A673 (cell line): ENCODE results near the gene VAV2.

Source experiments
- EZH2 ChIP-seq: fragments of 200-600 bp; sonication (generic); IDR thresholded peaks from 2 replicates; pipeline ENCODE4 v1.6.1; 2017; ENCODE audit warnings: borderline replicate concordance, low read depth, mild to moderate bottlenecking, mixed read lengths, antibody characterized with exemption, low read length; ENCODE audit not compliant: poor library complexity, severe bottlenecking
- TF ChIP-seq, protein P1 (sequence below): fragments of 300-800, 200-600 bp; sonication (generic); conservative IDR thresholded peaks from 2 replicates; pipeline ENCODE4 v1.5.1; 2017; ENCODE audit warnings: low read depth, mild to moderate bottlenecking, antibody characterized with exemption, low read length, moderate library complexity, mixed read lengths

DNA sequence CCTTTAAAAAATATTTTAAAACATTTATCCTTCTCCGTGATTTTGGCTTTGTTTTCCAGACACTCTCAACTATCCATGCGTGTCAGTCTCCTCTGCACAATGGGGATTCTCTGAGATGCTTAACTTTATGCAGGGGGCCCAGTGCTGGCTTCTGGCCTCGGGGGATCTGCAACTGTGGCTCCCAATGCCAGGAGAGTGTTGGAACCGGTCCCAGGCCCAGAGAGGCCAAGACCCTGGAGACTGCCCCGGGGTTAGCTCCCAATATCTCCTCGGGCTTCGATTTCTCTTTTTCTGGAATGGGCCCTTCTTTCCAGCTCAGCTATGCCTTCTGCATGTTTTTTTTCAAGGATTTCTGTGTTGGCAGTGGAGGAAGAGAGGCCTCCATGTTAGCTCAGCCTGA is 233.9 kb downstream of the VAV2 start:
- TF ChIP-seq, protein P1, sequence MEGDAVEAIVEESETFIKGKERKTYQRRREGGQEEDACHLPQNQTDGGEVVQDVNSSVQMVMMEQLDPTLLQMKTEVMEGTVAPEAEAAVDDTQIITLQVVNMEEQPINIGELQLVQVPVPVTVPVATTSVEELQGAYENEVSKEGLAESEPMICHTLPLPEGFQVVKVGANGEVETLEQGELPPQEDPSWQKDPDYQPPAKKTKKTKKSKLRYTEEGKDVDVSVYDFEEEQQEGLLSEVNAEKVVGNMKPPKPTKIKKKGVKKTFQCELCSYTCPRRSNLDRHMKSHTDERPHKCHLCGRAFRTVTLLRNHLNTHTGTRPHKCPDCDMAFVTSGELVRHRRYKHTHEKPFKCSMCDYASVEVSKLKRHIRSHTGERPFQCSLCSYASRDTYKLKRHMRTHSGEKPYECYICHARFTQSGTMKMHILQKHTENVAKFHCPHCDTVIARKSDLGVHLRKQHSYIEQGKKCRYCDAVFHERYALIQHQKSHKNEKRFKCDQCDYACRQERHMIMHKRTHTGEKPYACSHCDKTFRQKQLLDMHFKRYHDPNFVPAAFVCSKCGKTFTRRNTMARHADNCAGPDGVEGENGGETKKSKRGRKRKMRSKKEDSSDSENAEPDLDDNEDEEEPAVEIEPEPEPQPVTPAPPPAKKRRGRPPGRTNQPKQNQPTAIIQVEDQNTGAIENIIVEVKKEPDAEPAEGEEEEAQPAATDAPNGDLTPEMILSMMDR, result no peak
- TF ChIP-seq EZH2, result no peak
